ENCODE results near the gene ZNF8.

Gene ZNF8

GRCh38 chr19:58261600-58261967, 17.2 kb upstream of the ZNF8 start:
- no peak for DNase-seq (ENCODE audit: extremely low read depth, low read depth)
- H3K4me3 ChIP-seq (replicated peaks; ENCODE audit: low read depth, low read length) = no peak overlapping the region
- no peak for TF ChIP-seq CTCF (IDR thresholded peaks at IDR 0.05; ENCODE audit: low read depth, low read length, missing control alignments)

- no peak for DNase-seq (ENCODE audit: extremely low read depth, low read depth)
- TF ChIP-seq CTCF (IDR thresholded peaks at IDR 0.05; ENCODE audit: low read depth, low read length, missing control alignments) = no peak
- no peak overlapping the region for H3K4me3 ChIP-seq (replicated peaks; ENCODE audit: low read depth, low read length)
These were observed 16.5 kb upstream of the ZNF8 start for GRCh38 chr19:58261968-58262921.

- no peak for TF ChIP-seq CTCF (IDR thresholded peaks at IDR 0.05; ENCODE audit: low read depth, low read length, missing control alignments)
- H3K4me3 ChIP-seq (replicated peaks; ENCODE audit: low read depth, low read length) = no peak overlapping the region
- no peak for DNase-seq (ENCODE audit: extremely low read depth, low read depth)
These were observed 15.8 kb upstream of the ZNF8 start for GRCh38 chr19:58262922-58263296.

GRCh38 chr19:58265100-58265499, 13.7 kb upstream of the ZNF8 start:
- no peak for DNase-seq (ENCODE audit: extremely low read depth, low read depth)
- no peak for TF ChIP-seq CTCF (IDR thresholded peaks at IDR 0.05; ENCODE audit: low read depth, low read length, missing control alignments)
- H3K4me3 ChIP-seq (replicated peaks; ENCODE audit: low read depth, low read length) = no peak overlapping the region

GRCh38 chr19:58268344-58268743, 10.4 kb upstream of the ZNF8 start:
- no peak for TF ChIP-seq CTCF (IDR thresholded peaks at IDR 0.05; ENCODE audit: low read depth, low read length, missing control alignments)
- no peak for DNase-seq (ENCODE audit: extremely low read depth, low read depth)
- no peak overlapping the region for H3K4me3 ChIP-seq (replicated peaks; ENCODE audit: low read depth, low read length)

- no peak overlapping the region for H3K4me3 ChIP-seq (replicated peaks; ENCODE audit: low read depth, low read length)
- no peak for DNase-seq (ENCODE audit: extremely low read depth, low read depth)
- TF ChIP-seq CTCF (IDR thresholded peaks at IDR 0.05; ENCODE audit: low read depth, low read length, missing control alignments) = no peak
These were observed 4.0 kb upstream of the ZNF8 start for GRCh38 chr19:58274771-58275201.

Data from HFF-Myc (cell line).